ENCODE results near the gene CLDN18. TPM values are rescaled to one million over a fixed set of nuclear protein-coding genes. Genes with fewer than 3 reads are reported as not detected.

Gene CLDN18
- total and polyA plus RNA-seq, 2 experiments from 2014 or later = 0.19 TPM; not detected in 1

GRCh38 chr3:137970914-137971831 lies 38.8 kb upstream of the CLDN18 start:
- H4K20me1 ChIP-seq (replicated peaks; ENCODE audit: insufficient read depth) = no peaks in the 10 kb centered on the region
- Mint-ChIP-seq H3K27ac (no peak overlapping the region), H3K4me1 (no peaks in the 10 kb centered on the region), H3K27me3 (ENCODE audit: insufficient read depth, low read depth, poor library complexity) (no peaks in the 10 kb centered on the region), H3K36me3 (ENCODE audit: low read depth) (no peaks in the 10 kb centered on the region), H3K9me3 (no peaks in the 10 kb centered on the region), H3K4me3 (no peak overlapping the region)
- H3F3A ChIP-seq (replicated peaks; ENCODE audit: low read depth) = no peaks in the 10 kb centered on the region
- peak overlapping the region; percentile 98 for H2AFZ ChIP-seq
- no peaks in the 10 kb centered on the region for H3K27me3 ChIP-seq (ENCODE audit: insufficient read depth)
- TF ChIP-seq CTCF (conservative IDR thresholded peaks at IDR 0.05; ENCODE audit: low read depth in 2 of 2) = peak; percentile 89 to 98
- TF ChIP-seq NANOG (IDR thresholded peaks at IDR 0.05; ENCODE audit: borderline replicate concordance) = no peak
- H3K4me2 ChIP-seq = no peak overlapping the region
- H3K4me3 ChIP-seq = no peak overlapping the region
- DNase-seq (ENCODE audit: low spot score) (peak; percentile 93), ATAC-seq (peak; percentile 100)
- no peaks in the 10 kb centered on the region for H3K79me2 ChIP-seq (replicated peaks; ENCODE audit: insufficient read depth)
- H3K4me1 ChIP-seq (ENCODE audit: insufficient read depth) = no peaks in the 10 kb centered on the region
- H3K27ac ChIP-seq (ENCODE audit: low read depth) = no peak overlapping the region
- no peaks in the 10 kb centered on the region for H3K36me3 ChIP-seq (ENCODE audit: insufficient read depth)
- H3K9me2 ChIP-seq (ENCODE audit: insufficient read depth) = no peaks in the 10 kb centered on the region

- H3K27me3 Mint-ChIP-seq (ENCODE audit: insufficient read depth, low read depth, poor library complexity) = no peaks in the 10 kb centered on the region
- no peak overlapping the region for H3K4me3 ChIP-seq
Measured at GRCh38 chr3:137972396-137972795, 37.6 kb upstream of the CLDN18 start.

More at GRCh38 chr3:137972396-137972795, 37.6 kb upstream of the CLDN18 start:
- no peak overlapping the region for H3K4me2 ChIP-seq
- DNase-seq (ENCODE audit: low spot score) = no peak
- H4K20me1 ChIP-seq (replicated peaks; ENCODE audit: insufficient read depth) = no peaks in the 10 kb centered on the region
- no peaks in the 10 kb centered on the region for H3K27me3 ChIP-seq (ENCODE audit: insufficient read depth)
- H3F3A ChIP-seq (replicated peaks; ENCODE audit: low read depth) = no peaks in the 10 kb centered on the region
- H3K27ac Mint-ChIP-seq = no peak overlapping the region
- no peaks in the 10 kb centered on the region for H3K79me2 ChIP-seq (replicated peaks; ENCODE audit: insufficient read depth)
- no peak overlapping the region for H3K27ac ChIP-seq (ENCODE audit: low read depth)
- no peaks in the 10 kb centered on the region for H3K9me2 ChIP-seq (ENCODE audit: insufficient read depth)
- no peak for ATAC-seq
- H3K4me1 ChIP-seq (ENCODE audit: insufficient read depth) = no peaks in the 10 kb centered on the region
- H2AFZ ChIP-seq = no peak overlapping the region
- no peak for TF ChIP-seq ZNF331 (CRISPR knock-in tag; IDR thresholded peaks at IDR 0.05; ENCODE audit: low read depth)
- no peak for TF ChIP-seq ZNF114 (CRISPR knock-in tag; IDR thresholded peaks at IDR 0.05)
- no peak for TF ChIP-seq POLR2AphosphoS5 (IDR thresholded peaks at IDR 0.05; ENCODE audit: low read depth)
- TF ChIP-seq NANOG (IDR thresholded peaks at IDR 0.05; ENCODE audit: borderline replicate concordance) = no peak
- no peak for TF ChIP-seq REST (IDR thresholded peaks at IDR 0.05; ENCODE audit: unreplicated experiment)
- 0 out of 4 replicates have a peak, but pooled peaks of 1 of the 2 experiments have one; percentile 1 for TF ChIP-seq CTCF (conservative IDR thresholded peaks at IDR 0.05; ENCODE audit: low read depth in 2 of 2)
- TF ChIP-seq JUNB (IDR thresholded peaks at IDR 0.05; ENCODE audit: unreplicated experiment) = no peak
- TF ChIP-seq CREB1 (CRISPR knock-in tag; IDR thresholded peaks at IDR 0.05; ENCODE audit: low read depth) = no peak
- TF ChIP-seq EZH2phosphoT487 (IDR thresholded peaks at IDR 0.05; ENCODE audit: unreplicated experiment) = no peak
- H3K4me1 Mint-ChIP-seq = no peaks in the 10 kb centered on the region
- no peaks in the 10 kb centered on the region for H3K36me3 Mint-ChIP-seq (ENCODE audit: low read depth)
- H3K9me3 Mint-ChIP-seq = no peaks in the 10 kb centered on the region
- H3K36me3 ChIP-seq (ENCODE audit: insufficient read depth) = no peaks in the 10 kb centered on the region
- no peak overlapping the region for H3K4me3 Mint-ChIP-seq
